ENCODE measurements around the gene MKNK1. TPM values are rescaled to one million over a fixed set of nuclear protein-coding genes. Genes with fewer than 3 reads are reported as not detected.

The MKNK1 gene
- total RNA-seq, 1 donor = 17.7 TPM

GRCh38 chr1:46528297-46528955 lies 75.6 kb downstream of the MKNK1 start:
- peak; percentile 36 for TF ChIP-seq CTCF (IDR thresholded peaks at IDR 0.05; ENCODE audit: insufficient read depth, low read length)
- DNase-seq (ENCODE audit: low read depth) = peak; percentile 36
- no peak overlapping the region for H3K4me3 ChIP-seq (ENCODE audit: low read depth, low read length)

DNA sequence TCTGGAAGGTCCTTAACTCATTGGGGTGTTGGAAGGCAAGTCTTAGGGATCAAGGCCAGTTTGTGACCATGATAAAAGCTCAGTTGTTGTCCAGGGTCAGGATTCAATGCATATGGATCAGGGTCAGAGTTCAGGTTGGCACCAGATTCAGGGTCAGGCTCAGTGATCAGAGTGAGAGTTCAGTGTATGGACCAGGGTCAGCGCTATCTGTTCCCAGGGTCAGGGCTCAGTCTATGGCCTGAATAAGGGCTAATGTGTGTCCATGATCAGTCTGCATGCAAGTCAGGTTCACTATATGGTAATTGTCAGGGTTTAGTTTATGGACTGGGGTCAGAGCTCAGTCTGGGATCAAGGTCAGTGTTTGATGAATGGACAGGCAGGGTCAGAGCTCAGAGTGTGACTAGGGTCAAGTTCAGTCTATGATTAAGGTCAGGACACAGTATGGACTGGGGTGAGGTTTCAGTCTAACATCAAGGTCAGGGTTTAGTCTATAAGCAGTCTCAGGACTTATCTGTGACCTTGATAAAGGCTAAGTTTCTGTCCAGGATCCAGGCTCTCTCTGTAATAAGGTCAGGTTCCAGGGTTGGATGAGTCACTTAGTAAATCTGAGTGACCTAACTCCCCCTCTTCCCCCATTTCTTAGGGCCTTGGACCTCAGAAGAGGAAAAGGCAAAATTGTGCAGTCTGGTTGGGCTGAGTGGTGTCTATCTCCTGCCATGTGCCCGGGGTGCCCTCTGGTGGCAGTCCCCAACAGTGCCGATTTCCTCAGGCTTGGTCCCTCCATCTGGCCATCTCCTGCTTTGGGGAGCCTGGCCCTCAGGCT lies 76.4 kb downstream of the MKNK1 start:
- H3K4me3 ChIP-seq (ENCODE audit: low read depth, low read length) = no peak overlapping the region
- TF ChIP-seq CTCF (IDR thresholded peaks at IDR 0.05; ENCODE audit: insufficient read depth, low read length) = peak; percentile 98
- peak; percentile 79 for DNase-seq (ENCODE audit: low read depth)

- DNase-seq (ENCODE audit: low read depth) = no peak
- H3K4me3 ChIP-seq (ENCODE audit: low read depth, low read length) = no peak overlapping the region
- TF ChIP-seq CTCF (IDR thresholded peaks at IDR 0.05; ENCODE audit: insufficient read depth, low read length) = no peak
Measured at GRCh38 chr1:46526691-46527291, 77.3 kb downstream of the MKNK1 start.

GRCh38 chr1:46526013-46526690 lies 77.9 kb downstream of the MKNK1 start:
- no peak for TF ChIP-seq CTCF (IDR thresholded peaks at IDR 0.05; ENCODE audit: insufficient read depth, low read length)
- H3K4me3 ChIP-seq (ENCODE audit: low read depth, low read length) = no peak overlapping the region
- DNase-seq (ENCODE audit: low read depth) = no peak

DNA sequence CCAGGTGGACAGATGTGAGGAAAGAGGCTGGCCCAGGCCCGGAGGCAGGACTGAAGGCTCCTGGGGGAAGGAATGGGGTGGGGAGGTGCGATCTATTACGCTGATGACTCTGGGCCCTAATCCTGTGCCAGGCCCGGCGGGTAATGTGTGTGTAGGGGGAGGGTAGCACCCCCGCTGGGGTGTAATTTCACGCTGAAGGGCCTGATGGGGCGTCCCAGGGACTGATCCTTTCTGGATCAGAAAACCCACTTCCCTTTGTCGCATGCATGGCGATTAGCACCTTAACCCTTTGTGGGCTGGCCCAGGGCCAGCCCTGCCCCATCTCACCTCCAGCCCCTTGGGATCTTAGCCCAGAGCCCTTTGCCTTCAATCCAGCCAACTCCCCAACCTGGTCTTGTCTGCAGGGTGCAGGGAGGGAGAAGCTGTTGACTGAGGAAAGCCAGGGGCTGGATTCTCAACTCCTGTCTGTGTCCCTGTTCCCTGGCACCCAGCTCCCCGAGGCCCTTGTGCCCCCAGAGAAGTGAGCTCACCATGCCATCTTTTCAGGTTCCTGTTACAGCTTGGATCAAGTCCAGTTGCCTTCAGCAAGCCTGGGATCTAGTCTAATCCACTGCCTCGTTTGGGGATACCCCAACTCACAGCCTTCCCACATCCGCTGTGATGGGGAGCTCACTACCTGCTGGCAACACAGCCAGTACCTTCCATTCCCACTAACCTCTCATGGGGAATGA lies 78.7 kb downstream of the MKNK1 start:
- TF ChIP-seq CTCF (IDR thresholded peaks at IDR 0.05; ENCODE audit: insufficient read depth, low read length) = no peak
- no peak overlapping the region for H3K4me3 ChIP-seq (ENCODE audit: low read depth, low read length)
- no peak for DNase-seq (ENCODE audit: low read depth)

- no peak for TF ChIP-seq CTCF (IDR thresholded peaks at IDR 0.05; ENCODE audit: insufficient read depth, low read length)
- no peak for DNase-seq (ENCODE audit: low read depth)
- H3K4me3 ChIP-seq (ENCODE audit: low read depth, low read length) = no peak overlapping the region
Measured at GRCh38 chr1:46524843-46525242, 79.2 kb downstream of the MKNK1 start.
